ENCODE results near the gene KIF5A. TPM values are rescaled to one million over a fixed set of nuclear protein-coding genes. Genes with fewer than 3 reads are reported as not detected.
"Not testable (repeated sequence)": the region's sequence is repeated elsewhere in the genome, so short reads cannot be mapped to it uniquely, and the experiment has no call there.

The KIF5A gene
- total and polyA plus RNA-seq, 2 of the 4 experiments (the other 2 are of a cell fraction) = 0.15 to 0.18 TPM

- WGBS, 2 experiments (ENCODE audit: extremely low coverage in 2 of 2, insufficient read length in 1 of 2) = no CpG with 5 or more reads among the region's 6 CpGs
- H3K9ac ChIP-seq (ENCODE audit: low read depth, low read length); H3K4me3 ChIP-seq (ENCODE audit: insufficient read depth, low read depth, low read length); H3K56ac ChIP-seq (ENCODE audit: extremely low read depth, insufficient read depth, low read length); H2BK120ac ChIP-seq (ENCODE audit: low read depth, low read length); H4K5ac ChIP-seq (ENCODE audit: low read depth, low read length); H4K91ac ChIP-seq (ENCODE audit: insufficient read depth, low read depth, low read length); in situ Hi-C loops (cut with MboI; ENCODE audit: low sequenced_read_pairs); H3K18ac ChIP-seq (ENCODE audit: low read depth, low read length); H2AFZ ChIP-seq (replicated peaks; ENCODE audit: low read length, poor library complexity); H3K4ac ChIP-seq (ENCODE audit: low read depth, low read length); H3K4me2 ChIP-seq (ENCODE audit: low read depth, low read length); H2AK9ac ChIP-seq (replicated peaks; ENCODE audit: low read depth, low read length, poor library complexity); BruUV-seq (replicated peaks); DNase-seq; CTCF ChIA-PET; dilution Hi-C loops (cut with HindIII; ENCODE audit: low sequenced_read_pairs, unreplicated experiment); H3K4me1 ChIP-seq (ENCODE audit: control insufficient read depth, insufficient read depth, low read length); ATAC-seq (ENCODE audit: low read depth); H3K27ac ChIP-seq (ENCODE audit: insufficient read depth, low read length); H2BK5ac ChIP-seq (ENCODE audit: low read depth, low read length, poor library complexity, severe bottlenecking); POLR2A ChIA-PET (ENCODE audit: unreplicated experiment); H3K23ac ChIP-seq (ENCODE audit: low read depth, low read length); H2AK5ac ChIP-seq (ENCODE audit: low read depth, low read length); H2BK15ac ChIP-seq (ENCODE audit: low read depth, low read length); H3K9me1 ChIP-seq (ENCODE audit: insufficient read depth, low read length); H4K20me1 ChIP-seq (ENCODE audit: insufficient read depth, low read length); H3K9me3 ChIP-seq (ENCODE audit: control insufficient read depth, insufficient read depth, low read length); H3K79me1 ChIP-seq (ENCODE audit: low read depth in 1 of 2, low read length in 2 of 2); intact Hi-C loops (cut with micrococcal nuclease); H4K8ac ChIP-seq (ENCODE audit: low read depth in 2 of 2, low read length in 2 of 2); H3K14ac ChIP-seq (replicated peaks; ENCODE audit: low read depth, low read length); H2BK20ac ChIP-seq (ENCODE audit: low read depth, low read length): not testable (repeated sequence)
- Histone ChIP-seq H3K27me3 (ENCODE audit: control insufficient read depth, insufficient read depth, low read length) (peaks cover 32% of the 10 kb centered on the region), H3K36me3 (ENCODE audit: control insufficient read depth, insufficient read depth, low read length) (peaks cover 33% of the 10 kb centered on the region)
Observed at GRCh38 chr12:57618431-57618830, 68.6 kb downstream of the KIF5A start.
